Thoracic aorta (tissue), 2 donors: ENCODE results near the gene MYOC. TPM values are rescaled to one million over a fixed set of nuclear protein-coding genes. Genes with fewer than 3 reads are reported as not detected.

ENCODE experiments used
- ATAC-seq: fragments of 150-250 bp; one replicate; pipeline ENCODE4 v1.8.0; 2017; ENCODE audit warnings: low read depth; ENCODE audit not compliant: insufficient number of reproducible peaks, low FRiP score
- DNase-seq: peaks from one replicate; pipeline ENCODE4 v3.0.0-alpha.2; 2020; ENCODE audit warnings: low spot score
- H3K27ac ChIP-seq, 2 donors: fragments of 200-600 bp; sonication (generic); 1 replicate in 1 of 2; 2 replicates in 1 of 2; pipeline ENCODE4 v1.5.1; 2016; ENCODE audit warnings: mild to moderate bottlenecking in 2 of 2, moderate library complexity in 2 of 2
- H3K27me3 ChIP-seq: fragments of 200-600 bp; sonication (generic); replicated peaks from 2 replicates; pipeline ENCODE4 v1.6.0; 2016; ENCODE audit warnings: mild to moderate bottlenecking; ENCODE audit not compliant: insufficient read depth
- H3K36me3 ChIP-seq: fragments of 200-600 bp; sonication (generic); one replicate; pipeline ENCODE4 v1.5.1; 2016
- H3K4me1 ChIP-seq, 2 donors: fragments of 200-600 bp; sonication (generic); 1 replicate in 1 of 2; 2 replicates in 1 of 2; pipeline versions ENCODE4 v1.5.1 to v1.6.0; 2016; ENCODE audit warnings: low read depth in 2 of 2, mild to moderate bottlenecking in 1 of 2; ENCODE audit not compliant: control insufficient read depth in 1 of 2
- H3K4me3 ChIP-seq: fragments of 200-600 bp; sonication (generic); 2 replicates; pipeline ENCODE4 v1.5.1; 2016; ENCODE audit warnings: mild to moderate bottlenecking
- H3K9me3 ChIP-seq: fragments of 200-600 bp; sonication (generic); 2 replicates; pipeline ENCODE4 v1.5.1; 2016
- CTCF ChIP-seq: fragments of 200-600 bp; sonication (generic); IDR thresholded peaks from one replicate; pipeline ENCODE4 v1.5.1; 2019; ENCODE audit warnings: antibody characterized with exemption
- total RNA-seq, 2 donors: library from RNA; depleted of rRNA; stranded (reverse); fragments of >200 nt; gene quantifications; one replicate each; pipeline versions ENCODE4 v1.1.0 to v1.2.3, GENCODE V29; 2016

Gene MYOC
- total RNA-seq, 2 donors from 2014 or later: 37.2 to 38.4 TPM

GRCh38 chr1:171676823-171677222, 24.3 kb upstream of the MYOC start:
- no peak for DNase-seq
- H3K4me3 ChIP-seq: no peak overlapping the region
- ATAC-seq: no peak
- no peaks in the 10 kb centered on the region for H3K9me3 ChIP-seq
- no peaks in the 10 kb centered on the region for H3K27me3 ChIP-seq
- H3K4me1 ChIP-seq: peaks cover 15 to 33% of the 10 kb centered on the region in 2 donors
- no peaks in the 10 kb centered on the region for H3K36me3 ChIP-seq
- no peak overlapping the region for H3K27ac ChIP-seq
- TF ChIP-seq CTCF: no peak

GRCh38 chr1:171674431-171675405, 22.2 kb upstream of the MYOC start:
- Histone ChIP-seq H3K27ac (peak overlapping the region; percentile 75 to 79), H3K27me3 (no peaks in the 10 kb centered on the region), H3K9me3 (no peaks in the 10 kb centered on the region), H3K36me3 (no peaks in the 10 kb centered on the region), H3K4me1 (peaks cover 15 to 33% of the 10 kb centered on the region in 2 donors), H3K4me3 (no peak overlapping the region)
- TF ChIP-seq CTCF: no peak
- no peak for DNase-seq
- ATAC-seq: peak; percentile 51

- H3K27me3 ChIP-seq: no peaks in the 10 kb centered on the region
- H3K4me1 ChIP-seq: peaks cover 15 to 30% of the 10 kb centered on the region in 2 donors
- no peak overlapping the region for H3K4me3 ChIP-seq
- ATAC-seq: no peak
- H3K27ac ChIP-seq: no peak overlapping the region
- no peaks in the 10 kb centered on the region for H3K36me3 ChIP-seq
- no peak for TF ChIP-seq CTCF
- DNase-seq: no peak
- no peaks in the 10 kb centered on the region for H3K9me3 ChIP-seq
Observed at GRCh38 chr1:171670739-171671138, 18.3 kb upstream of the MYOC start.

- DNase-seq (no peak), ATAC-seq (no peak)
- no peak overlapping the region for H3K4me3 ChIP-seq
- peaks cover 0 to 25% of the 10 kb centered on the region in 2 donors for H3K4me1 ChIP-seq
- TF ChIP-seq CTCF: no peak
- H3K27ac ChIP-seq: no peak overlapping the region
- no peaks in the 10 kb centered on the region for H3K36me3 ChIP-seq
- no peaks in the 10 kb centered on the region for H3K9me3 ChIP-seq
- no peaks in the 10 kb centered on the region for H3K27me3 ChIP-seq
Observed at GRCh38 chr1:171668372-171668771, 15.9 kb upstream of the MYOC start.

- Histone ChIP-seq H3K27ac (no peak overlapping the region), H3K36me3 (no peaks in the 10 kb centered on the region), H3K4me3 (no peak overlapping the region), H3K9me3 (no peaks in the 10 kb centered on the region), H3K4me1 (peaks cover 0 to 28% of the 10 kb centered on the region in 2 donors), H3K27me3 (no peaks in the 10 kb centered on the region)
- TF ChIP-seq CTCF: no peak
- ATAC-seq (no peak), DNase-seq (no peak)
Observed at GRCh38 chr1:171666114-171666769, 13.8 kb upstream of the MYOC start.
